HTR-8/SVneo (cell line): ENCODE measurements around the gene ICE2.
A peak's percentile ranks its signal among the peaks of the same experiment; 100 is the strongest.

Experiments
- DNase-seq: peaks from one replicate; pipeline ENCODE4 v3.0.0; 2011; ENCODE audit warnings: low spot score, mixed read lengths; ENCODE audit not compliant: insufficient read length
- FAIRE-seq: peaks from 2 replicates; lab custom pipeline; 2011; peaks lifted over from hg19 to GRCh38; lab: Jason Lieb, UNC

The ICE2 gene

DNA sequence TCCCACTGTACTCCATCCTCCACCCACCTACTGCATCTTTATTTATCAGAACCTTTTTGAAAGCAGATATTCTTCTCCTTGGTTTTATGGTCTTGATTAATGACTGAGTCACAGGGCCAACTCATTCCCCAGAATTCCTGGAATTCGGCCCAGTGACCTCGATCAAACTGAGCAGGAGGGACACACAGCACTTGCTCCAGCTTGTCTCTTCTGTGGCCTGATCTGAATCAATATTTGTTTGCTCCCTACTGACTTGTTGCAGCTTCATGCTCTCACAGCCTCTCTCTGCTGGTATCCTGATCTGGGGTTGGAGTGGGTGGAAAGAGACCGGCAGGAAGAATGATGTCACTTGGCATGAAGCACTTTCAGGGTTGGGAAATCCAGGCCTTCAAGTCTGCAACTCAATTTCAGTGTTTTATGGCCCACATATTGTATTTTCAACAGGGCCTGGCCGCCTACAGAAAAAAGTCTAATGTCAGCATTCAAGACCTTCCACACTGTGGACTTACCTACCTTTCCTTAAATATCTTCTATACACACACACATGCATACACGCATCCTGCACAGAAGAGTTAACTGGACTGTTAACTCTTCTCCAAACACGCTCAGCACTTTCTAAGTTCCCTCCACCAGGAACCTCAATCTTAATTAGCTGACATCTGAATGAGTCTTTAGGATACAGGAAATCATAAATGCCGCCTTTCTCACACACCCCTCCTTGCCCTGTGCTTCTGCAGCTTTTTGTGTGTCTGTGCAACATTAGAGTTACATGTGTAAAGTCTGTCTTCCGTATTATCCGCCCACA lies 85.8 kb downstream of the ICE2 start:
- FAIRE-seq, result no peak

DNA sequence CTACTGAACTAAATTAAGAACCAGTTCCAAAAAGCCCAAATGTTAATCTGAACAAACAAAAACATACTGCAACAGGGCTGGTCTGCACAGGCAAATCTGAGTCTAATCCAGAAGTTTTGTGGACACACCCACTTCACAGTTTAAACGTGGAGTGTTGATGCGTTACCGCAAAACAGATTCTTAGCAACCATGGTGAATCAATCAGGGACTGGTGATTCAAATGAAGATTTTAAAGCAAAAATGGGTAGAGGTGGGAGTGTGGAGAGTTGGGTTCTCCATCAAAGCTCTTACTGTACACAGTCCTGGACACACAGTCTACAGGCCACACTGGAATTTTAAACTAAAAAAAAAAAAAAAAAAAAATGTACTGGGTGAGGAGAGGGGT lies 86.3 kb downstream of the ICE2 start:
- FAIRE-seq, result no peak
- DNase-seq, result no peak

More for the DNA sequence above, 85.8 kb downstream of the ICE2 start:
- DNase-seq, result peak; percentile 60

- DNase-seq (no peak), FAIRE-seq (no peak)
Observed at GRCh38 chr15:60391722-60392315, 87.1 kb downstream of the ICE2 start.

DNA sequence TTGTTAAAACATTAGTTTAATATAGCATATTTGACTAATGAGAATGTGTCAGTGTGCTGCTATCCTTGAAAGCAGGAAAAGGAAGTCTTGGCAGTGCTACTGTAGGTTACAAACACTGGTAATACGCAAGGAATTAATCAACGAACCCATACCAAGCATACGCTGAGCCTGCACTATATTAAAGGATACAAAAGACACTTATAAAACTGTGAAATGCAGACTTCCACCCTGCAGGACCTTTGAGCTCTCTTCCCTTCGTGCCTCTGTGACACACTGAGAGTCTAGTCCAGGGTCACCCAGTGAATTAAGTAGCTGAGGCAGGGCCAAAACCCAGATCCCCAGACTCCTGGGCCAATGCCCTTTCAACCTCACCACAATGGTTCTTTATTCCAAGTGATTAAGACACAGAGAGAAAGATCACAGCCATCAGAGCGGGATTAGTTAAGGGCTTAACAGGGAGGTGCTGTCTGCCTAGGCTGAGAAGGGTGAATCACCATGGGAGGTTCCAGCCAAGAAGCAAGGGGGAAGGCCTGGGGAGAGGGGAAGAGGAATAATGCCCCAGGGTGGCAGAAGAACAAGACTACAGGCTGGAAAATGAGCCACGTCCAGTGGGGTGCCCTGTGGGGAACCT lies 88.0 kb downstream of the ICE2 start:
- DNase-seq (peak; percentile 25), FAIRE-seq (no peak)

- DNase-seq, result no peak
- FAIRE-seq, result no peak
Observed at GRCh38 chr15:60390231-60390630, 88.7 kb downstream of the ICE2 start.

- DNase-seq (no peak), FAIRE-seq (no peak)
Observed at GRCh38 chr15:60389261-60390077, 89.5 kb downstream of the ICE2 start.

DNA sequence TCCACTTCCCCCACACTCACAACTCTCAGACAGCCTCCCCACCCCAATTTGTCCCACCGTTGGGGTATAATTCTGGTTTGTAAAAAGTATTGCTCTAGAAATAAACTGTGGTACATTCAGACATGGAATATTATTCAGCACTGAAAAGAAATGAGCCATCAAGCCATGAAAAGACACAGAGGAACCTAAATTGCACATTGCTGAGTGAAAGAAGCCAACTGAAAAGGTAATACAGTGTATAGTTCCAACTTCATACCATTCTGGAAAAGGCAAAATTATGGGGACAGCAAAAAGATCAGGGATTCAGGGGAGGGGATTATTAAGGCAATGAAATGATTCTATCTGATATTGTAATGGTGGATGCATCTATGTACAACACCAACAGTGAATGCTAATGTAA lies 91.6 kb downstream of the ICE2 start:
- FAIRE-seq, result no peak

DNA sequence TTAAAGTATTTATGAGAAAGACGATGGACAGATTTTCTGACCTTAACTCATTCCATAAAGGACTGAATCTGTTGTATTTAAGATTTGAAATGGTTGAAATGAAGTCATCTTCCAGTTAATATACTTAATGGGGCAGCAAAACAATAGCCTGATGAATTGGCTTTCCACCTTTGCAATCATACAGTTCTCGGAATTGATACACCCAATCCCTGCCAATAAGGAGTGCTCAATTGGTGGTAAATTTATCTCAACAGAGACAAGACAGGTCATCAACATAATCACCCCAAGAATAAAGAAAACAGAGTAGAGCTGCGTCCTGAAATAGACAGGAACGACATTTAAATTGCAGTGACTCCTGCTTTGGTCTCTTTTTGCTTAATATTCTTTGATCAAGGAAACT lies 92.3 kb downstream of the ICE2 start:
- FAIRE-seq (no peak), DNase-seq (no peak)

More for the DNA sequence above, 91.6 kb downstream of the ICE2 start:
- no peak for DNase-seq

GRCh38 chr15:60385620-60386552 lies 93.1 kb downstream of the ICE2 start:
- DNase-seq (no peak), FAIRE-seq (no peak)

DNA sequence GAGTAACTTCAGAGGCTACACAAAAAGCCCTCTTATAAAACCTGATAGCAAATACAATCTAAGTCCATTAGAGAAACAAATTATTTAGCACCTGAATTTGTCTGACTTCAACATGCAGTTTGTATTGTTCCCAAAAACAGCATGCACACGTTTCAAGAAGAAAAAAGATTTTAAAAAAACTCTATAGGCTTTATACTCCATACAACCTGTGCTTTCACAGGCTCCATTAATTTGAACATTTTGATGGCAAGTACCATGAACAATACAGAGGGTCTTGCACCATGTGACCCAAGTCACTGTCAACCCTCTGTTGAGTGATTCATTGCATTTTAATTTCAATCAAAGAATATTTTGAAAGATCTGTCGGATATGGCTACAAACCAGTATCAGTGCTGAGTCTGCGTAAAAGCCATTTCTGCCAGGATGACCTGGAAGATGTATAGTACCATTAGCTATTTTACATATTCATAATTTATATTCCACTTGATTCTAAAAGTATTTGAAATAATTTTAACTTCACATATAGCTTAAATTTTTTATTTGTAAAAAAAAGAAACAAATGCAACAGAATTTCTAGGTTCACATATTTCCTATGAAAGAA lies 94.3 kb downstream of the ICE2 start:
- DNase-seq (no peak), FAIRE-seq (no peak)

DNA sequence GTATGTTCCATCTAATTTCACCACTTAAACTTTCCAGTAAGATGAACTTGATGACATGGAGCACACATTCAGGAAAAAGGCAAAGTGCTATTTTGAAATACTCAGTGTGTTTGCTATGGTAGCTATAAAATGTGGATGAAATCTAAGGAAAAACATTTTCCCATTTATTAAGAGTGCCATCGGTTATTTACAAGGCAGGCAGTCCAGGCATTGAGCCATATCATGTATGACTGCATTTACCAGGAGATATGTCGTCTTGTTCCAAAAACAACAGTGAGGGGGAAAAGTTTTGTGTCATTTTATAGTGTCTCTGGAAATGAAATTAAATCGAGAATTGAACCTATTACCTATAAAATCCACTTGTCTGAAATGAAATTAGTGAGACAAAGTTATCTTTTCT lies 94.9 kb downstream of the ICE2 start:
- no peak for DNase-seq

GRCh38 chr15:60382773-60383674 lies 95.9 kb downstream of the ICE2 start:
- FAIRE-seq, result no peak
- no peak for DNase-seq

More for the DNA sequence above, 94.9 kb downstream of the ICE2 start:
- no peak for FAIRE-seq

- FAIRE-seq (no peak), DNase-seq (no peak)
Observed at GRCh38 chr15:60381148-60381788, 97.7 kb downstream of the ICE2 start.

DNA sequence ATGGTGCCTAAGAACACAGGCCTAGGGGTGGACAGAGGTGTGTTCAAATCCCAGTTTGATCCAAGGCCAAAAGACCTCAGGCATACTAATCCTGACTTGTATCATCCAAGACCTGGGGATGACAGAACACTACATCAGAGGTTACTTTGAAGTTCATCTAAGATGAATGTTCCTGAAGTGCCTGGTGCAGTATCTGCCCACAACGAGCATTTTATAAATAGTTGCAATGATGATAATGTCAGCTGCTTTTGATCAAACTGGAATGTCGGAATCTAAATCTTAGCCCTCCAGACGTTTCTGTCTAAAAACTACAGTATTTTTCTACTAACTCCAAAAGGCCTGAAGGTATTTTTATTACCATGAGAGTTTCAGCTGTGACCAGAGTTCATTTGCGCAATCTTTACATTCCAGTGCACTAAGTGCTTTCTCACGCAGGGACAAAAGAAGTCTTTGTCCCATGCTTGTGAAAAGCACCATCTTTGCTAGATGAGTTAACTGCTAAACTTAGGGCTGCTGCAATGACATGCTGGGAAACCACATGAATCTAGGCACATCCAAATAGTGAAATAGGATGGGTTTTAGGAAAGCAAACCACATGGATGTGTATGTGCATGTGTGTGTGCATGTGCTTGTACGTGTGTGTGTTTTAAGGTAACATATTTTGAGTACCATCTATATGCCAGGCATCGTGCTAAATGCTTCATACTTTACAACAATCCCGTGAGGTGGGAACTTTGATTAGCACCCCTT lies 99.2 kb downstream of the ICE2 start:
- FAIRE-seq, result peak; percentile 76

DNA sequence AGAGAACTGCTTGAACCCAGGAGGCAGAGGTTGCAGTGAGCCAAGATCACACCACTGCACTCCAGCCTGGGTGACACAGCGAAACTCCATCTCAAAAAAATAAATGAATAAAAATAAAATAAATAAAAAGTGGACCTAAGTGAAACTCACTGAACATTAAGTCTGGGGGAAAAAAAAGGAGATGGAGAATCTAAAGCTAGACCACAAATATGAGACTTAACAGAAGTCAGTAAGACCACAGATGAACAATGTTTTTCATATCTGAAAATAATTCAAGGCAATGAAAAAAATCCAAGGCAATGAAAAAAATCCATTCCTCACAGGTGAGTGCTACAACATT lies 99.8 kb downstream of the ICE2 start:
- FAIRE-seq, result no peak
- DNase-seq, result no peak

More for the DNA sequence above, 99.2 kb downstream of the ICE2 start:
- DNase-seq, result peak; percentile 61

DNA sequence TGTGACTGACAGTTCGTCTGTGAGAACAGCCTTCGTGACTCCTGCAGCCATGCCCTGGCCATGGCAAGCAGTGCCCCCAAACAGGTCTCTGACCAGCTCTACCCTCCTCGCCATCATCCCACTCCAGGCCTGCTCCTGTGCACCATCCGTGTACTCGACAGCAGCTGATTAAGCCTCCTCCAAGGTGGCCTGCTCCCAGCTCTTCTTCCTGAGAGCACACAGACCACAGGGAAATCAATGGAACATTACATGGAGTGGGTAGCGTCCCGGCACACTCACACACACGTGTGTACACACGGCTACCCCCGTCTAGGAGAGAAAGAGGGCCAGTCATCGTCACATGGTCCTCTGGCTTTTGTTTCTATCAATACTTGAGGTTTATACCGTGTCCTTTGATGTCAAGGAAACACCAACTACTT lies 102.3 kb downstream of the ICE2 start:
- FAIRE-seq, result no peak
- no peak for DNase-seq

GRCh38 chr15:60375306-60375705 lies 103.6 kb downstream of the ICE2 start:
- DNase-seq (no peak), FAIRE-seq (no peak)
